Hepatocyte (in vitro differentiated cells): ENCODE data around the gene PLA2G12A.

ENCODE experiments used
- CTCF ChIP-seq: fragments of 200-600 bp; sonication (generic); IDR thresholded peaks from 2 replicates; pipeline ENCODE4 v1.5.1; 2016; ENCODE audit warnings: antibody characterized with exemption, mild to moderate bottlenecking; ENCODE audit not compliant: poor library complexity
- EZH2phosphoT487 ChIP-seq: fragments of 200-600 bp; sonication (generic); IDR thresholded peaks from one replicate; pipeline ENCODE4 v1.6.1; 2018; ENCODE audit warnings: antibody characterized with exemption, mild to moderate bottlenecking, low read depth, moderate library complexity; ENCODE audit not compliant: unreplicated experiment, severe bottlenecking

GRCh38 chr4:109729718-109730618 is at the start of gene PLA2G12A:
- TF ChIP-seq CTCF (no peak), EZH2phosphoT487 (no peak)
